ENCODE data around the gene F2R.

The F2R gene

GRCh38 chr5:76723266-76723665 is 7.3 kb downstream of the F2R start:
- H3K27ac ChIP-seq (ENCODE audit: low read length, poor library complexity, severe bottlenecking), result no peak overlapping the region
- no peak overlapping the region for H3K4me2 ChIP-seq (ENCODE audit: low read length, poor library complexity, severe bottlenecking)
- H3K18ac ChIP-seq (ENCODE audit: low read depth in 1 of 2, low read length in 2 of 2), result no peak overlapping the region
- H2AK5ac ChIP-seq (ENCODE audit: low read length, severe bottlenecking), result no peak overlapping the region
- no peaks in the 10 kb centered on the region for H3K27me3 ChIP-seq (ENCODE audit: control insufficient read depth in 1 of 2, insufficient read depth in 1 of 2, low read length in 2 of 2)
- no peak overlapping the region for H3K23ac ChIP-seq (ENCODE audit: low read length in 2 of 2)
- peaks cover 8% of the 10 kb centered on the region for H3K9me3 ChIP-seq (ENCODE audit: control insufficient read depth, low read length)
- no peak overlapping the region for H4K8ac ChIP-seq (ENCODE audit: low read length)
- H3K9ac ChIP-seq (ENCODE audit: low read length), result no peak overlapping the region
- H2BK120ac ChIP-seq (ENCODE audit: low read depth, low read length), result no peak overlapping the region
- H3K79me1 ChIP-seq (replicated peaks; ENCODE audit: low read length, poor library complexity, severe bottlenecking), result peaks cover 1% of the 10 kb centered on the region
- H3K4me3 ChIP-seq (ENCODE audit: insufficient read depth in 1 of 2, low read depth in 1 of 2, low read length in 2 of 2), result no peak overlapping the region
- no peak overlapping the region for H2BK15ac ChIP-seq (ENCODE audit: low read depth, poor library complexity, severe bottlenecking)
- WGBS, result 88% methylated on average over 1 of the region's 1 CpG
- H2BK5ac ChIP-seq (ENCODE audit: low read depth, low read length, poor library complexity, severe bottlenecking), result no peak overlapping the region
- H3K4me1 ChIP-seq (ENCODE audit: control insufficient read depth, insufficient read depth, low read depth, low read length), result peaks cover 8% of the 10 kb centered on the region
- no peak overlapping the region for H3K14ac ChIP-seq (ENCODE audit: low read length in 2 of 2)
- H4K91ac ChIP-seq (ENCODE audit: low read length), result no peak overlapping the region
- peaks cover 8 to 16% of the 10 kb centered on the region in 2 experiments for H3K36me3 ChIP-seq (ENCODE audit: control insufficient read depth in 1 of 2, insufficient read depth in 2 of 2, low read depth in 1 of 2, low read length in 2 of 2)
- DNase-seq, result no peak
- H2AFZ ChIP-seq (ENCODE audit: low read depth, low read length), result no peak overlapping the region
- no peak overlapping the region for H2BK12ac ChIP-seq (ENCODE audit: low read length in 2 of 2)
- no peak overlapping the region for H3K4ac ChIP-seq (ENCODE audit: low read depth in 1 of 2, low read length in 2 of 2)

- no peak overlapping the region for H2BK15ac ChIP-seq (ENCODE audit: low read depth, poor library complexity, severe bottlenecking)
- peaks cover 9 to 18% of the 10 kb centered on the region in 2 experiments for H3K36me3 ChIP-seq (ENCODE audit: control insufficient read depth in 1 of 2, insufficient read depth in 2 of 2, low read depth in 1 of 2, low read length in 2 of 2)
- no peak overlapping the region for H3K18ac ChIP-seq (ENCODE audit: low read depth in 1 of 2, low read length in 2 of 2)
- H2BK120ac ChIP-seq (ENCODE audit: low read depth, low read length), result no peak overlapping the region
- H3K9ac ChIP-seq (ENCODE audit: low read length), result no peak overlapping the region
- H3K14ac ChIP-seq (ENCODE audit: low read length in 2 of 2), result no peak overlapping the region
- no peak overlapping the region for H2BK5ac ChIP-seq (ENCODE audit: low read depth, low read length, poor library complexity, severe bottlenecking)
- no peak overlapping the region for H3K4ac ChIP-seq (ENCODE audit: low read depth in 1 of 2, low read length in 2 of 2)
- H3K27me3 ChIP-seq (ENCODE audit: control insufficient read depth in 1 of 2, insufficient read depth in 1 of 2, low read length in 2 of 2), result no peaks in the 10 kb centered on the region
- no peak overlapping the region for H2BK12ac ChIP-seq (ENCODE audit: low read length in 2 of 2)
- H4K8ac ChIP-seq (ENCODE audit: low read length), result no peak overlapping the region
- H3K23ac ChIP-seq (ENCODE audit: low read length in 2 of 2), result no peak overlapping the region
- H3K4me1 ChIP-seq (ENCODE audit: control insufficient read depth, insufficient read depth, low read depth, low read length), result peaks cover 5% of the 10 kb centered on the region
- no CpG with 5 or more reads among the region's 1 CpG for WGBS
- peaks cover 1% of the 10 kb centered on the region for H3K79me1 ChIP-seq (replicated peaks; ENCODE audit: low read length, poor library complexity, severe bottlenecking)
- no peak overlapping the region for H2AFZ ChIP-seq (ENCODE audit: low read depth, low read length)
- H3K9me3 ChIP-seq (ENCODE audit: control insufficient read depth, low read length), result peaks cover 11% of the 10 kb centered on the region
- no peak for DNase-seq
- no peak overlapping the region for H3K27ac ChIP-seq (ENCODE audit: low read length, poor library complexity, severe bottlenecking)
- H3K4me2 ChIP-seq (ENCODE audit: low read length, poor library complexity, severe bottlenecking), result no peak overlapping the region
- no peak overlapping the region for H4K91ac ChIP-seq (ENCODE audit: low read length)
- H3K4me3 ChIP-seq (ENCODE audit: insufficient read depth in 1 of 2, low read depth in 1 of 2, low read length in 2 of 2), result no peak overlapping the region
- H2AK5ac ChIP-seq (ENCODE audit: low read length, severe bottlenecking), result no peak overlapping the region
Observed at GRCh38 chr5:76723906-76724305, 8.0 kb downstream of the F2R start.

GRCh38 chr5:76724871-76725270 is 8.9 kb downstream of the F2R start:
- no peak overlapping the region for H2BK15ac ChIP-seq (ENCODE audit: low read depth, poor library complexity, severe bottlenecking)
- no peak overlapping the region for H3K18ac ChIP-seq (ENCODE audit: low read depth in 1 of 2, low read length in 2 of 2)
- H3K27me3 ChIP-seq (ENCODE audit: control insufficient read depth in 1 of 2, insufficient read depth in 1 of 2, low read length in 2 of 2), result no peaks in the 10 kb centered on the region
- H3K23ac ChIP-seq (ENCODE audit: low read length in 2 of 2), result no peak overlapping the region
- H4K8ac ChIP-seq (ENCODE audit: low read length), result no peak overlapping the region
- no peak overlapping the region for H3K4me3 ChIP-seq (ENCODE audit: insufficient read depth in 1 of 2, low read depth in 1 of 2, low read length in 2 of 2)
- H3K4ac ChIP-seq (ENCODE audit: low read depth in 1 of 2, low read length in 2 of 2), result no peak overlapping the region
- H2AK5ac ChIP-seq (ENCODE audit: low read length, severe bottlenecking), result no peak overlapping the region
- peaks cover 3% of the 10 kb centered on the region for H3K79me1 ChIP-seq (replicated peaks; ENCODE audit: low read length, poor library complexity, severe bottlenecking)
- H3K36me3 ChIP-seq (ENCODE audit: control insufficient read depth in 1 of 2, insufficient read depth in 2 of 2, low read depth in 1 of 2, low read length in 2 of 2), result peaks cover 9 to 23% of the 10 kb centered on the region in 2 experiments
- no peak overlapping the region for H3K14ac ChIP-seq (ENCODE audit: low read length in 2 of 2)
- H3K9ac ChIP-seq (ENCODE audit: low read length), result peak overlapping the region; percentile 32
- peak overlapping the region; percentile 71 for H3K27ac ChIP-seq (ENCODE audit: low read length, poor library complexity, severe bottlenecking)
- H3K9me3 ChIP-seq (ENCODE audit: control insufficient read depth, low read length), result peaks cover 21% of the 10 kb centered on the region
- peaks cover 5% of the 10 kb centered on the region for H3K4me1 ChIP-seq (ENCODE audit: control insufficient read depth, insufficient read depth, low read depth, low read length)
- peak overlapping the region; percentile 23 for H3K4me2 ChIP-seq (ENCODE audit: low read length, poor library complexity, severe bottlenecking)
- peak; percentile 81 for DNase-seq
- H4K91ac ChIP-seq (ENCODE audit: low read length), result no peak overlapping the region
- H2BK5ac ChIP-seq (ENCODE audit: low read depth, low read length, poor library complexity, severe bottlenecking), result no peak overlapping the region
- H2BK12ac ChIP-seq (ENCODE audit: low read length in 2 of 2), result no peak overlapping the region
- no peak overlapping the region for H2AFZ ChIP-seq (ENCODE audit: low read depth, low read length)
- 61% methylated on average over 4 of the region's 4 CpGs for WGBS
- H2BK120ac ChIP-seq (ENCODE audit: low read depth, low read length), result no peak overlapping the region

- no peak overlapping the region for H2BK12ac ChIP-seq (ENCODE audit: low read length in 2 of 2)
- no peak overlapping the region for H3K9ac ChIP-seq (ENCODE audit: low read length)
- H4K8ac ChIP-seq (ENCODE audit: low read length), result no peak overlapping the region
- H3K4ac ChIP-seq (ENCODE audit: low read depth in 1 of 2, low read length in 2 of 2), result no peak overlapping the region
- H3K14ac ChIP-seq (ENCODE audit: low read length in 2 of 2), result no peak overlapping the region
- H4K91ac ChIP-seq (ENCODE audit: low read length), result no peak overlapping the region
- H2AFZ ChIP-seq (ENCODE audit: low read depth, low read length), result no peak overlapping the region
- H3K79me1 ChIP-seq (replicated peaks; ENCODE audit: low read length, poor library complexity, severe bottlenecking), result peaks cover 18% of the 10 kb centered on the region
- H2BK15ac ChIP-seq (ENCODE audit: low read depth, poor library complexity, severe bottlenecking), result no peak overlapping the region
- no CpG with 5 or more reads among the region's 4 CpGs for WGBS
- H2BK5ac ChIP-seq (ENCODE audit: low read depth, low read length, poor library complexity, severe bottlenecking), result no peak overlapping the region
- H2BK120ac ChIP-seq (ENCODE audit: low read depth, low read length), result no peak overlapping the region
- H3K27ac ChIP-seq (ENCODE audit: low read length, poor library complexity, severe bottlenecking), result no peak overlapping the region
- DNase-seq, result no peak
- no peak overlapping the region for H3K23ac ChIP-seq (ENCODE audit: low read length in 2 of 2)
- H2AK5ac ChIP-seq (ENCODE audit: low read length, severe bottlenecking), result no peak overlapping the region
- peaks cover 29% of the 10 kb centered on the region for H3K9me3 ChIP-seq (ENCODE audit: control insufficient read depth, low read length)
- H3K4me3 ChIP-seq (ENCODE audit: insufficient read depth in 1 of 2, low read depth in 1 of 2, low read length in 2 of 2), result no peak overlapping the region
- no peaks in the 10 kb centered on the region for H3K27me3 ChIP-seq (ENCODE audit: control insufficient read depth in 1 of 2, insufficient read depth in 1 of 2, low read length in 2 of 2)
- H3K18ac ChIP-seq (ENCODE audit: low read depth in 1 of 2, low read length in 2 of 2), result no peak overlapping the region
- H3K36me3 ChIP-seq (ENCODE audit: control insufficient read depth in 1 of 2, insufficient read depth in 2 of 2, low read depth in 1 of 2, low read length in 2 of 2), result peaks cover 20 to 57% of the 10 kb centered on the region in 2 experiments
- peaks cover 2% of the 10 kb centered on the region for H3K4me1 ChIP-seq (ENCODE audit: control insufficient read depth, insufficient read depth, low read depth, low read length)
- H3K4me2 ChIP-seq (ENCODE audit: low read length, poor library complexity, severe bottlenecking), result no peak overlapping the region
Observed at GRCh38 chr5:76728965-76729364, 13.0 kb downstream of the F2R start.

Data from mesenchymal stem cell (in vitro differentiated cells and primary cell).